SK-N-SH (cell line): ENCODE results near the gene STIM2. TPM values are rescaled to one million over a fixed set of nuclear protein-coding genes. Genes with fewer than 3 reads are reported as not detected.

Experiments
- CHD2 ChIP-seq: fragments of 150-350 bp; IDR thresholded peaks from 2 replicates; pipeline ENCODE4 v1.6.1; 2018; ENCODE audit warnings: low read length; ENCODE audit not compliant: partially characterized antibody
- ELF1 ChIP-seq: IDR thresholded peaks from 2 replicates; pipeline ENCODE4 v1.4.0; 2012
- EP300 ChIP-seq, 2 experiments: IDR thresholded peaks; 2 replicates each; pipeline versions ENCODE4 v1.4.0 to v1.6.1; 2012; ENCODE audit warnings: borderline replicate concordance in 1 of 2, low read depth in 1 of 2, low read length in 1 of 2
- EZH2phosphoT487 ChIP-seq: fragments of 200-600 bp; sonication (generic); IDR thresholded peaks from 2 replicates; pipeline ENCODE4 v1.6.1; 2017; ENCODE audit warnings: low read depth, mixed run types, mild to moderate bottlenecking, antibody characterized with exemption, moderate library complexity, borderline replicate concordance
- FOSL2 ChIP-seq: IDR thresholded peaks from 2 replicates; pipeline ENCODE4 v1.4.0; 2012; ENCODE audit warnings: low read depth, mild to moderate bottlenecking, moderate library complexity, borderline replicate concordance
- FOXJ3 ChIP-seq: sonication (generic); formaldehyde crosslinking; IDR thresholded peaks from 2 replicates; pipeline ENCODE4 v1.5.1; 2020; ENCODE audit warnings: mild to moderate bottlenecking, missing genetic modification reagents
- FOXM1 ChIP-seq: IDR thresholded peaks from 2 replicates; pipeline ENCODE4 v1.4.0; 2012; ENCODE audit warnings: low read depth, mild to moderate bottlenecking
- GABPA ChIP-seq: IDR thresholded peaks from 2 replicates; pipeline ENCODE4 v1.4.0; 2012; ENCODE audit warnings: low read depth, mild to moderate bottlenecking
- GATA2 ChIP-seq: sonication (generic); formaldehyde crosslinking; IDR thresholded peaks from 2 replicates; pipeline ENCODE4 v1.5.0; 2020; ENCODE audit warnings: mild to moderate bottlenecking, missing genetic modification reagents
- JUND ChIP-seq: IDR thresholded peaks from 2 replicates; pipeline ENCODE4 v1.4.0; 2012
- MEF2A ChIP-seq: IDR thresholded peaks from 2 replicates; pipeline ENCODE4 v1.4.0; 2012; ENCODE audit warnings: low read depth, borderline replicate concordance
- NFIC ChIP-seq: IDR thresholded peaks from 2 replicates; pipeline ENCODE4 v1.4.0; 2012; ENCODE audit warnings: borderline replicate concordance
- NRF1 ChIP-seq: IDR thresholded peaks from 2 replicates; pipeline ENCODE4 v1.6.1; 2012; ENCODE audit warnings: low read depth, mild to moderate bottlenecking, low read length
- POLR2AphosphoS5 ChIP-seq: IDR thresholded peaks from 2 replicates; pipeline ENCODE4 v1.6.1; 2012; ENCODE audit warnings: low read depth, low read length
- RAD21 ChIP-seq: IDR thresholded peaks from 2 replicates; pipeline ENCODE4 v1.6.1; 2012; ENCODE audit warnings: mild to moderate bottlenecking, low read length
- RCOR1 ChIP-seq: fragments of 150-350 bp; IDR thresholded peaks from 2 replicates; pipeline ENCODE4 v1.6.1; 2017; ENCODE audit warnings: antibody characterized with exemption, low read length
- RXRA ChIP-seq: IDR thresholded peaks from 2 replicates; pipeline ENCODE4 v1.4.0; 2012; ENCODE audit warnings: low read depth, mild to moderate bottlenecking, borderline replicate concordance
- SIN3A ChIP-seq: IDR thresholded peaks from 2 replicates; pipeline ENCODE4 v1.6.1; 2012; ENCODE audit warnings: low read depth, mild to moderate bottlenecking, low read length, moderate library complexity, borderline replicate concordance
- SMC3 ChIP-seq: IDR thresholded peaks from 2 replicates; pipeline ENCODE4 v1.6.1; 2012; ENCODE audit warnings: low read depth, low read length, improper control_type of control experiment
- TAF1 ChIP-seq: IDR thresholded peaks from 2 replicates; pipeline ENCODE4 v1.6.1; 2012; ENCODE audit warnings: low read depth, mild to moderate bottlenecking, low read length, moderate library complexity, borderline replicate concordance
- TCF12 ChIP-seq: IDR thresholded peaks from 2 replicates; pipeline ENCODE4 v1.4.0; 2012
- TEAD4 ChIP-seq: IDR thresholded peaks from 2 replicates; pipeline ENCODE4 v1.4.0; 2012; ENCODE audit warnings: mild to moderate bottlenecking, borderline replicate concordance; ENCODE audit not compliant: insufficient read depth
- YY1 ChIP-seq: IDR thresholded peaks from 2 replicates; pipeline ENCODE4 v1.4.0; 2012; ENCODE audit warnings: low read depth, mild to moderate bottlenecking
- polyA plus RNA-seq, 3 experiments: library from polyadenylated mRNA; depleted of rRNA; stranded (reverse); fragments of >200 nt; gene quantifications; 2 replicates each; pipeline ENCODE4 v1.2.3, GENCODE V29; 2012
- TF ChIP-seq, protein P1 (sequence below): fragments of 150-350 bp; IDR thresholded peaks from 2 replicates; pipeline ENCODE4 v1.6.1; 2017; ENCODE audit warnings: antibody characterized with exemption, low read length, low read depth, borderline replicate concordance
- TF ChIP-seq, protein P2 (sequence below): IDR thresholded peaks from 2 replicates; pipeline ENCODE4 v1.4.0; 2012; ENCODE audit warnings: low read depth, borderline replicate concordance
- TF ChIP-seq, protein P3 (sequence below): IDR thresholded peaks from 2 replicates; pipeline ENCODE4 v1.4.0; 2012; ENCODE audit warnings: low read depth
- TF ChIP-seq, protein P4 (sequence below): IDR thresholded peaks from 2 replicates; pipeline ENCODE4; 2012
- TF ChIP-seq, protein P5 (sequence below): IDR thresholded peaks from 2 replicates; pipeline ENCODE4 v1.4.0; 2012; ENCODE audit warnings: low read depth, borderline replicate concordance
- TF ChIP-seq, protein P6 (sequence below): fragments of 150-350 bp; IDR thresholded peaks from 2 replicates; pipeline ENCODE4 v1.6.1; 2016; ENCODE audit warnings: mild to moderate bottlenecking, low read depth, low read length

The STIM2 gene
- polyA plus RNA-seq, 1 of the 3 experiments (the other 2 are of a cell fraction): 14.7 TPM

DNA sequence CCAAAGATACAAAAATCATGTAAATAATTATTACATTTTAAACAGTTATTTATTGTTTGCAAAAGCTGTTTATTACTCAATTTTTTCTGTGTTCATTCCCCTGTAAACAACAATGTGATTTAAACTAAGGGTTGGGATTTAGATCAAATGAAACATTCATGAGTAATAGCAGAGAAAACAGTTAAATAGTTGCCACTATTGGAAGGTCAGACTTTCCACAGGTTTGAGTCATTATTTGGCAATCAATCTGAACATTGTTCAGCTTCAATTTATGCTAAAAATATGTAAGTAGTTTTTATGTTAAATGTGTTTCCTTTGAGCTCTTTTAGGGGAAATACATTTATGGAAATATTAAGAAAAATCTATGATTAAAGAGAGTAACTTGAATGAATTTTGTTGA lies 144.9 kb downstream of the STIM2 start (continued):
- TF ChIP-seq, protein P1, sequence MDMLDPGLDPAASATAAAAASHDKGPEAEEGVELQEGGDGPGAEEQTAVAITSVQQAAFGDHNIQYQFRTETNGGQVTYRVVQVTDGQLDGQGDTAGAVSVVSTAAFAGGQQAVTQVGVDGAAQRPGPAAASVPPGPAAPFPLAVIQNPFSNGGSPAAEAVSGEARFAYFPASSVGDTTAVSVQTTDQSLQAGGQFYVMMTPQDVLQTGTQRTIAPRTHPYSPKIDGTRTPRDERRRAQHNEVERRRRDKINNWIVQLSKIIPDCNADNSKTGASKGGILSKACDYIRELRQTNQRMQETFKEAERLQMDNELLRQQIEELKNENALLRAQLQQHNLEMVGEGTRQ: no peak
- TF ChIP-seq NFIC (peak; percentile 80), SMC3 (no peak), TCF12 (peak; percentile 69; the same call in 1 of the 2 replicates), SIN3A (no peak), CHD2 (no peak), EP300 (IDR thresholded peaks at IDR 0.05; ENCODE audit: borderline replicate concordance in 1 of 2, low read depth in 1 of 2, low read length in 1 of 2) (peak in 1 of 2 experiments; percentile 43; a peak in 1 of 4 replicates), RAD21 (no peak), JUND (peak; percentile 82), GABPA (no peak), TEAD4 (peak; percentile 23; the same call in 1 of the 2 replicates), RXRA (peak; percentile 47; the same call in 1 of the 2 replicates), ELF1 (no peak), FOSL2 (peak; percentile 76), POLR2AphosphoS5 (no peak), YY1 (no peak), MEF2A (no peak), TAF1 (no peak), EZH2phosphoT487 (no peak), NRF1 (no peak), FOXM1 (no peak), RCOR1 (no peak), FOXJ3 (no peak), GATA2 (CRISPR knock-in tag) (no peak)
- TF ChIP-seq, protein P2, sequence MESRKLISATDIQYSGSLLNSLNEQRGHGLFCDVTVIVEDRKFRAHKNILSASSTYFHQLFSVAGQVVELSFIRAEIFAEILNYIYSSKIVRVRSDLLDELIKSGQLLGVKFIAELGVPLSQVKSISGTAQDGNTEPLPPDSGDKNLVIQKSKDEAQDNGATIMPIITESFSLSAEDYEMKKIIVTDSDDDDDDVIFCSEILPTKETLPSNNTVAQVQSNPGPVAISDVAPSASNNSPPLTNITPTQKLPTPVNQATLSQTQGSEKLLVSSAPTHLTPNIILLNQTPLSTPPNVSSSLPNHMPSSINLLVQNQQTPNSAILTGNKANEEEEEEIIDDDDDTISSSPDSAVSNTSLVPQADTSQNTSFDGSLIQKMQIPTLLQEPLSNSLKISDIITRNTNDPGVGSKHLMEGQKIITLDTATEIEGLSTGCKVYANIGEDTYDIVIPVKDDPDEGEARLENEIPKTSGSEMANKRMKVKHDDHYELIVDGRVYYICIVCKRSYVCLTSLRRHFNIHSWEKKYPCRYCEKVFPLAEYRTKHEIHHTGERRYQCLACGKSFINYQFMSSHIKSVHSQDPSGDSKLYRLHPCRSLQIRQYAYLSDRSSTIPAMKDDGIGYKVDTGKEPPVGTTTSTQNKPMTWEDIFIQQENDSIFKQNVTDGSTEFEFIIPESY: no peak
- TF ChIP-seq, protein P3, sequence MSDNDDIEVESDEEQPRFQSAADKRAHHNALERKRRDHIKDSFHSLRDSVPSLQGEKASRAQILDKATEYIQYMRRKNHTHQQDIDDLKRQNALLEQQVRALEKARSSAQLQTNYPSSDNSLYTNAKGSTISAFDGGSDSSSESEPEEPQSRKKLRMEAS: no peak
- TF ChIP-seq, protein P4, sequence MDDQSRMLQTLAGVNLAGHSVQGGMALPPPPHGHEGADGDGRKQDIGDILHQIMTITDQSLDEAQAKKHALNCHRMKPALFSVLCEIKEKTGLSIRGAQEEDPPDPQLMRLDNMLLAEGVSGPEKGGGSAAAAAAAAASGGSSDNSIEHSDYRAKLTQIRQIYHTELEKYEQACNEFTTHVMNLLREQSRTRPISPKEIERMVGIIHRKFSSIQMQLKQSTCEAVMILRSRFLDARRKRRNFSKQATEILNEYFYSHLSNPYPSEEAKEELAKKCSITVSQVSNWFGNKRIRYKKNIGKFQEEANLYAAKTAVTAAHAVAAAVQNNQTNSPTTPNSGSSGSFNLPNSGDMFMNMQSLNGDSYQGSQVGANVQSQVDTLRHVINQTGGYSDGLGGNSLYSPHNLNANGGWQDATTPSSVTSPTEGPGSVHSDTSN: peak; percentile 60
- TF ChIP-seq, protein P5, sequence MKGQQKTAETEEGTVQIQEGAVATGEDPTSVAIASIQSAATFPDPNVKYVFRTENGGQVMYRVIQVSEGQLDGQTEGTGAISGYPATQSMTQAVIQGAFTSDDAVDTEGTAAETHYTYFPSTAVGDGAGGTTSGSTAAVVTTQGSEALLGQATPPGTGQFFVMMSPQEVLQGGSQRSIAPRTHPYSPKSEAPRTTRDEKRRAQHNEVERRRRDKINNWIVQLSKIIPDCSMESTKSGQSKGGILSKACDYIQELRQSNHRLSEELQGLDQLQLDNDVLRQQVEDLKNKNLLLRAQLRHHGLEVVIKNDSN: no peak
- TF ChIP-seq, protein P6, sequence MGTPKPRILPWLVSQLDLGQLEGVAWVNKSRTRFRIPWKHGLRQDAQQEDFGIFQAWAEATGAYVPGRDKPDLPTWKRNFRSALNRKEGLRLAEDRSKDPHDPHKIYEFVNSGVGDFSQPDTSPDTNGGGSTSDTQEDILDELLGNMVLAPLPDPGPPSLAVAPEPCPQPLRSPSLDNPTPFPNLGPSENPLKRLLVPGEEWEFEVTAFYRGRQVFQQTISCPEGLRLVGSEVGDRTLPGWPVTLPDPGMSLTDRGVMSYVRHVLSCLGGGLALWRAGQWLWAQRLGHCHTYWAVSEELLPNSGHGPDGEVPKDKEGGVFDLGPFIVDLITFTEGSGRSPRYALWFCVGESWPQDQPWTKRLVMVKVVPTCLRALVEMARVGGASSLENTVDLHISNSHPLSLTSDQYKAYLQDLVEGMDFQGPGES: no peak
